HG03442 (cell line): ENCODE measurements around the gene APOLD1.
"Not testable (repeated sequence)": the region's sequence is repeated elsewhere in the genome, so short reads cannot be mapped to it uniquely, and the experiment has no call there.

Experiments used
- ATAC-seq: cut with Tn5 transposase; IDR thresholded peaks from one replicate; pipeline ENCODE4 v1.9.1; 2021; ENCODE audit warnings: mild to moderate bottlenecking, moderate library complexity; ENCODE audit not compliant: unreplicated experiment

The APOLD1 gene

GRCh38 chr12:12784911-12785814 lies at the start of gene APOLD1:
APOLD1 (plus strand) TSS chr12:12785659; CDS start chr12:12785692, 33 bp downstream.
- ATAC-seq = no peak

- ATAC-seq = peak; percentile 82
These were observed 48.4 kb upstream of the APOLD1 start for GRCh38 chr12:12736759-12737676.

GRCh38 chr12:12738152-12738551 lies 47.3 kb upstream of the APOLD1 start:
- not testable (repeated sequence) for ATAC-seq

- ATAC-seq = no peak
These were observed 43.8 kb upstream of the APOLD1 start for GRCh38 chr12:12741660-12742059.

- ATAC-seq = no peak
These were observed 40.7 kb upstream of the APOLD1 start for GRCh38 chr12:12744546-12745305.

- ATAC-seq = no peak
These were observed 39.8 kb upstream of the APOLD1 start for GRCh38 chr12:12745576-12746211.

- no peak for ATAC-seq
These were observed 38.2 kb upstream of the APOLD1 start for GRCh38 chr12:12747278-12747677.

GRCh38 chr12:12748044-12748443 lies 37.4 kb upstream of the APOLD1 start:
- ATAC-seq = no peak

- no peak for ATAC-seq
These were observed 36.0 kb upstream of the APOLD1 start for GRCh38 chr12:12749433-12749832.

- ATAC-seq = no peak
These were observed 29.5 kb upstream of the APOLD1 start for GRCh38 chr12:12755923-12756322.

GRCh38 chr12:12757121-12757520 lies 28.3 kb upstream of the APOLD1 start:
- ATAC-seq = no peak

- ATAC-seq = no peak
These were observed 26.1 kb upstream of the APOLD1 start for GRCh38 chr12:12759234-12759915.

GRCh38 chr12:12764824-12765223 lies 20.6 kb upstream of the APOLD1 start:
- ATAC-seq = no peak

- no peak for ATAC-seq
These were observed 15.2 kb upstream of the APOLD1 start for GRCh38 chr12:12770262-12770661.

GRCh38 chr12:12774791-12775190 lies 10.7 kb upstream of the APOLD1 start:
- no peak for ATAC-seq

GRCh38 chr12:12776261-12776660 lies 9.2 kb upstream of the APOLD1 start:
- ATAC-seq = no peak

- ATAC-seq = no peak
These were observed 8.4 kb upstream of the APOLD1 start for GRCh38 chr12:12777092-12777491.

GRCh38 chr12:12779007-12779406 lies 6.5 kb upstream of the APOLD1 start:
- ATAC-seq = no peak

- no peak for ATAC-seq
These were observed 5.9 kb upstream of the APOLD1 start for GRCh38 chr12:12779529-12779928.

- ATAC-seq = no peak
These were observed 1.3 kb upstream of the APOLD1 start for GRCh38 chr12:12784116-12784515.
